WTC11 (cell line): ENCODE results near the gene SYNJ2. TPM values are rescaled to one million over a fixed set of nuclear protein-coding genes. Genes with fewer than 3 reads are reported as not detected.

ENCODE experiments used
- ATAC-seq: fragments of 200-7000 bp; cut with Tn5 transposase; 2 replicates; pipeline ENCODE4 v1.10.0; 2021; ENCODE audit warnings: mild to moderate bottlenecking, moderate library complexity
- CTCF ChIA-PET: fragments of 300-600 bp; sonication (Branson Sonifier 250); formaldehyde crosslinking; loops from one replicate; lab custom pipeline; 2021; ENCODE audit warnings: antibody characterized with exemption; lab: Charles Lee
- POLR2A ChIA-PET: fragments of 350-600 bp; sonication (Branson Sonifier 250); formaldehyde crosslinking; loops from one replicate; lab custom pipeline; 2021; ENCODE audit warnings: antibody characterized with exemption; lab: Charles Lee
- DNase-seq: peaks from one replicate; pipeline ENCODE4 v3.0.0; 2021; ENCODE audit warnings: low spot score
- H3K27ac Mint-ChIP-seq: 2 replicates; pipeline ENCODE4 v1.8.0; 2021; ENCODE audit warnings: mixed read lengths
- H3K27me3 Mint-ChIP-seq: 2 replicates; pipeline ENCODE4 v1.8.0; 2021; ENCODE audit warnings: low read depth, mild to moderate bottlenecking, moderate library complexity, mixed read lengths
- H3K36me3 Mint-ChIP-seq: 2 replicates; pipeline ENCODE4 v1.8.0; 2021; ENCODE audit warnings: mixed read lengths
- H3K4me1 Mint-ChIP-seq: 2 replicates; pipeline ENCODE4 v1.8.0; 2022; ENCODE audit warnings: mixed read lengths
- H3K4me3 Mint-ChIP-seq: 2 replicates; pipeline ENCODE4 v1.8.0; 2021; ENCODE audit warnings: mild to moderate bottlenecking, moderate library complexity, mixed read lengths
- H3K9me3 Mint-ChIP-seq: 2 replicates; pipeline ENCODE4 v1.8.0; 2021; ENCODE audit warnings: mixed read lengths
- ATF1 ChIP-seq: sonication (generic); formaldehyde crosslinking; IDR thresholded peaks from 2 replicates; pipeline ENCODE4 v1.8.1; 2023; ENCODE audit warnings: mild to moderate bottlenecking, moderate library complexity, missing genetic modification reagents
- ATF2 ChIP-seq: sonication (generic); formaldehyde crosslinking; IDR thresholded peaks from 2 replicates; pipeline ENCODE4 v1.8.1; 2022; ENCODE audit warnings: low read depth, missing genetic modification reagents, borderline replicate concordance
- ESRRA ChIP-seq: sonication (generic); formaldehyde crosslinking; IDR thresholded peaks from 2 replicates; pipeline ENCODE4 v1.8.1; 2022; ENCODE audit warnings: mild to moderate bottlenecking, missing genetic modification reagents, borderline replicate concordance
- ETV6 ChIP-seq: sonication (generic); formaldehyde crosslinking; IDR thresholded peaks from 2 replicates; pipeline ENCODE4 v1.8.1; 2022; ENCODE audit warnings: mild to moderate bottlenecking, missing genetic modification reagents
- GRHL2 ChIP-seq: fragments of 250-450 bp; sonication (Bioruptor Pico); IDR thresholded peaks from 2 replicates; pipeline ENCODE4 v1.8.0; 2022; ENCODE audit warnings: mild to moderate bottlenecking, moderate library complexity; ENCODE audit not compliant: insufficient replicate concordance, severe bottlenecking
- NFE2L1 ChIP-seq: sonication (generic); formaldehyde crosslinking; IDR thresholded peaks from 2 replicates; pipeline ENCODE4 v1.8.1; 2023; ENCODE audit warnings: missing genetic modification reagents
- NR3C1 ChIP-seq: sonication (generic); formaldehyde crosslinking; conservative IDR thresholded peaks from 2 replicates; pipeline ENCODE4 v1.8.1; 2023; ENCODE audit warnings: low read depth, mild to moderate bottlenecking, missing genetic modification reagents
- SMAD3 ChIP-seq: sonication (generic); formaldehyde crosslinking; IDR thresholded peaks from 2 replicates; pipeline ENCODE4 v1.8.0; 2022; ENCODE audit warnings: missing genetic modification reagents, mild to moderate bottlenecking, borderline replicate concordance
- TEAD1 ChIP-seq: sonication (generic); formaldehyde crosslinking; IDR thresholded peaks from 2 replicates; pipeline ENCODE4 v1.8.0; 2022; ENCODE audit warnings: mild to moderate bottlenecking, missing genetic modification reagents
- ZNF317 ChIP-seq: sonication (generic); formaldehyde crosslinking; IDR thresholded peaks from 2 replicates; pipeline ENCODE4 v1.8.1; 2023; ENCODE audit warnings: low read depth, mild to moderate bottlenecking, moderate library complexity, missing genetic modification reagents, borderline replicate concordance
- ZNF396 ChIP-seq: fragments of 250-450 bp; sonication (Bioruptor Pico); IDR thresholded peaks from 2 replicates; pipeline ENCODE4 v1.8.0; 2021; ENCODE audit warnings: mild to moderate bottlenecking, moderate library complexity, borderline replicate concordance
- total RNA-seq: library from RNA; stranded (reverse); gene quantifications from 3 replicates; pipeline ENCODE4 v1.2.3, GENCODE V29; 2021
- TF ChIP-seq, protein P1 (sequence below): sonication (generic); formaldehyde crosslinking; IDR thresholded peaks from 2 replicates; pipeline ENCODE4 v1.8.1; 2022; ENCODE audit warnings: missing genetic modification reagents, borderline replicate concordance
- TF ChIP-seq, protein P2 (sequence below): sonication (generic); formaldehyde crosslinking; conservative IDR thresholded peaks from 2 replicates; pipeline ENCODE4 v1.8.1; 2023; ENCODE audit warnings: mild to moderate bottlenecking, low read depth, missing genetic modification reagents, moderate library complexity
- TF ChIP-seq, protein P3 (sequence below): sonication (generic); formaldehyde crosslinking; IDR thresholded peaks from 2 replicates; pipeline ENCODE4 v1.8.1; 2022; ENCODE audit warnings: low read depth, mild to moderate bottlenecking, moderate library complexity, missing genetic modification reagents, borderline replicate concordance
- TF ChIP-seq, protein P4 (sequence below): fragments of 250-450 bp; sonication (Bioruptor Pico); conservative IDR thresholded peaks from 2 replicates; pipeline ENCODE4 v1.9.0; 2021; ENCODE audit warnings: mild to moderate bottlenecking

Gene SYNJ2
- total RNA-seq, 1 experiment from 2014 or later: 15.3 TPM

- no peak for TF ChIP-seq NR3C1 (CRISPR knock-in tag)
Observed at GRCh38 chr6:157951828-157952227, 29.8 kb upstream of the SYNJ2 start (continued).

- Mint-ChIP-seq H3K36me3 (peaks cover 4% of the 10 kb centered on the region), H3K4me1 (peaks cover 11% of the 10 kb centered on the region; the same call in 1 of the 2 replicates), H3K27me3 (peaks cover 4% of the 10 kb centered on the region; the same call in 1 of the 2 replicates), H3K27ac (no peak overlapping the region), H3K4me3 (no peak overlapping the region), H3K9me3 (peaks cover 24% of the 10 kb centered on the region)
- TF ChIP-seq, protein P1, sequence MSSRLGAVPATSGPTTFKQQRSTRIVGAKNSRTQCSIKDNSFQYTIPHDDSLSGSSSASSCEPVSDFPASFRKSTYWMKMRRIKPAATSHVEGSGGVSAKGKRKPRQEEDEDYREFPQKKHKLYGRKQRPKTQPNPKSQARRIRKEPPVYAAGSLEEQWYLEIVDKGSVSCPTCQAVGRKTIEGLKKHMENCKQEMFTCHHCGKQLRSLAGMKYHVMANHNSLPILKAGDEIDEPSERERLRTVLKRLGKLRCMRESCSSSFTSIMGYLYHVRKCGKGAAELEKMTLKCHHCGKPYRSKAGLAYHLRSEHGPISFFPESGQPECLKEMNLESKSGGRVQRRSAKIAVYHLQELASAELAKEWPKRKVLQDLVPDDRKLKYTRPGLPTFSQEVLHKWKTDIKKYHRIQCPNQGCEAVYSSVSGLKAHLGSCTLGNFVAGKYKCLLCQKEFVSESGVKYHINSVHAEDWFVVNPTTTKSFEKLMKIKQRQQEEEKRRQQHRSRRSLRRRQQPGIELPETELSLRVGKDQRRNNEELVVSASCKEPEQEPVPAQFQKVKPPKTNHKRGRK (CRISPR knock-in tag): no peak
- TF ChIP-seq, protein P2, sequence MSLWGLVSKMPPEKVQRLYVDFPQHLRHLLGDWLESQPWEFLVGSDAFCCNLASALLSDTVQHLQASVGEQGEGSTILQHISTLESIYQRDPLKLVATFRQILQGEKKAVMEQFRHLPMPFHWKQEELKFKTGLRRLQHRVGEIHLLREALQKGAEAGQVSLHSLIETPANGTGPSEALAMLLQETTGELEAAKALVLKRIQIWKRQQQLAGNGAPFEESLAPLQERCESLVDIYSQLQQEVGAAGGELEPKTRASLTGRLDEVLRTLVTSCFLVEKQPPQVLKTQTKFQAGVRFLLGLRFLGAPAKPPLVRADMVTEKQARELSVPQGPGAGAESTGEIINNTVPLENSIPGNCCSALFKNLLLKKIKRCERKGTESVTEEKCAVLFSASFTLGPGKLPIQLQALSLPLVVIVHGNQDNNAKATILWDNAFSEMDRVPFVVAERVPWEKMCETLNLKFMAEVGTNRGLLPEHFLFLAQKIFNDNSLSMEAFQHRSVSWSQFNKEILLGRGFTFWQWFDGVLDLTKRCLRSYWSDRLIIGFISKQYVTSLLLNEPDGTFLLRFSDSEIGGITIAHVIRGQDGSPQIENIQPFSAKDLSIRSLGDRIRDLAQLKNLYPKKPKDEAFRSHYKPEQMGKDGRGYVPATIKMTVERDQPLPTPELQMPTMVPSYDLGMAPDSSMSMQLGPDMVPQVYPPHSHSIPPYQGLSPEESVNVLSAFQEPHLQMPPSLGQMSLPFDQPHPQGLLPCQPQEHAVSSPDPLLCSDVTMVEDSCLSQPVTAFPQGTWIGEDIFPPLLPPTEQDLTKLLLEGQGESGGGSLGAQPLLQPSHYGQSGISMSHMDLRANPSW (CRISPR knock-in tag): no peak
- TF ChIP-seq TEAD1 (no peak), NFE2L1 (no peak)
- CTCF ChIA-PET: interaction anchor here (0.9 kb wide), 1 partner anchor 283 kb away, joined by 4 read pairs; no protein-coding TSS in a partner anchor
- ATAC-seq: no peak
- POLR2A ChIA-PET: no interaction called here
- no peak for DNase-seq
Observed at GRCh38 chr6:157952861-157953351, 28.8 kb upstream of the SYNJ2 start.

DNA sequence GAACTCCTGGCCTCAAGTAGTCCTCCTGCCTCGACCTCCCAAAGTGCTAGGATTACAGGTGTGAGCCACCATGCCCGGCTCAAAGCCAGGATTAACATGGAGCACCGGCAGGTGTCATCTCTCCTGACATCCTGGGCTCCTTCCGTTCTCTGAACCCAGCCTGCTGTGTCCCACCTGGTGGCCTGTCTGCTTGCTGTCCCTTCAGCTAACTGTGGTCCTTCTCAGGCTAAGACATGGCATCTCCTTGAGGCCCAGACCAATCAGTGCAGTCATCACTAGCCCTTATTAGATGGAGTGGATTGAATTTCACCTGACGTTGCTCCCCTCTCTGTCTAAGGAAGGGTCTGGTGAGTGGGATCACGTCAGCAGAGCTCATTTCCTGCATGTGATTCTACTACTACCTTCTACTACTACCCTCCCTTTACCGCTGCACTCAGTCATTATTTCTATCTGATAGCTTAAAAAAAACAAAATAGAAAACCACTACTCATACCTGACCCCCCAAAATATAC lies 28.0 kb upstream of the SYNJ2 start:
- DNase-seq (no peak), ATAC-seq (no peak)
- Mint-ChIP-seq H3K27ac (no peak overlapping the region), H3K27me3 (peaks cover 4% of the 10 kb centered on the region; the same call in 1 of the 2 replicates), H3K4me3 (no peak overlapping the region), H3K9me3 (peaks cover 30% of the 10 kb centered on the region), H3K4me1 (peaks cover 11% of the 10 kb centered on the region; the same call in 1 of the 2 replicates), H3K36me3 (peaks cover 11% of the 10 kb centered on the region)
- TF ChIP-seq ETV6 (CRISPR knock-in tag) (no peak), ATF2 (CRISPR knock-in tag) (no peak), SMAD3 (CRISPR knock-in tag) (no peak), ZNF396 (CRISPR knock-in tag) (no peak), ESRRA (no peak), GRHL2 (CRISPR knock-in tag) (no peak), ATF1 (CRISPR knock-in tag) (no peak), ZNF317 (CRISPR knock-in tag) (no peak)
- TF ChIP-seq, protein P3, sequence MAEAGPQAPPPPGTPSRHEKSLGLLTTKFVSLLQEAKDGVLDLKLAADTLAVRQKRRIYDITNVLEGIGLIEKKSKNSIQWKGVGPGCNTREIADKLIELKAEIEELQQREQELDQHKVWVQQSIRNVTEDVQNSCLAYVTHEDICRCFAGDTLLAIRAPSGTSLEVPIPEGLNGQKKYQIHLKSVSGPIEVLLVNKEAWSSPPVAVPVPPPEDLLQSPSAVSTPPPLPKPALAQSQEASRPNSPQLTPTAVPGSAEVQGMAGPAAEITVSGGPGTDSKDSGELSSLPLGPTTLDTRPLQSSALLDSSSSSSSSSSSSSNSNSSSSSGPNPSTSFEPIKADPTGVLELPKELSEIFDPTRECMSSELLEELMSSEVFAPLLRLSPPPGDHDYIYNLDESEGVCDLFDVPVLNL (CRISPR knock-in tag): no peak
- TF ChIP-seq, protein P4, sequence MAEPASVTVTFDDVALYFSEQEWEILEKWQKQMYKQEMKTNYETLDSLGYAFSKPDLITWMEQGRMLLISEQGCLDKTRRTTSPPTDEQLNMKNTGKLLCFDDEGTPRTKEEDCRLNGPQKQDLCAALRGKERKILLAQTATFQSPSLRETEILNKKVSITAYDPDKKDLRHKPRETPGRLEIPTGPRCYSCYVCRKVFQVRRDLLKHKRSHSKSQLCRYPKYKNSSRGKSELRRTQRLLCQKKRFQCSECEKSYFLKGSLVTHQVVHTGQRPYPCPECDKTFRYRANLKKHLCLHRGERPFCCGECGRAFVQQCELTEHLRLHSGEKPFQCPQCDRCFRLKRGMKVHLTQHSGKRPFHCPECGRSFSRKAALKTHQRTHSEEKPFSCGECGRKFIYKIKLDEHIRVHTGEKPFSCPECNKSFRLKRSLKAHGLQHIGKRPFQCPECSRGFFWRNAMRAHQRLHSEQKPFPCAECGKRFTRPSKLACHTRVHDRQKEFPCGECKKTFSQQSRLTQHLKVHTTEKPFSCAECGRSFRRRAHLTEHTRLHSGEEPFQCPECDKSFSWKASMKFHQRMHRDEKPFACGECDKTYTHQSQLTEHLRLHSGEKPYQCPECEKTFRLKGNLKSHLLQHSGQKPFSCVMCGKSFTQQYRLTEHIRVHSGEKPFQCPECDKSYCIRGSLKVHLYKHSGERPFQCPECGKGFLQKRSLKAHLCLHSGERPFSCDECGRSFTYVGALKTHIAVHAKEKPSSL (CRISPR knock-in tag): no peak
- POLR2A ChIA-PET: no interaction called here
- CTCF ChIA-PET: interaction anchor here (0.9 to 1.8 kb wide), 2 partner anchors 119 to 284 kb away, joined by 4 read pairs; no protein-coding TSS in a partner anchor
